ENCODE results near the gene CYBC1. TPM values are rescaled to one million over a fixed set of nuclear protein-coding genes. Genes with fewer than 3 reads are reported as not detected.

Gene CYBC1
- total and polyA plus RNA-seq, 9 of the 15 experiments (the other 6 are each of a cell fraction or from before 2014, with no cell fraction given): 1.3 to 71.8 (median 49.9) TPM

DNA sequence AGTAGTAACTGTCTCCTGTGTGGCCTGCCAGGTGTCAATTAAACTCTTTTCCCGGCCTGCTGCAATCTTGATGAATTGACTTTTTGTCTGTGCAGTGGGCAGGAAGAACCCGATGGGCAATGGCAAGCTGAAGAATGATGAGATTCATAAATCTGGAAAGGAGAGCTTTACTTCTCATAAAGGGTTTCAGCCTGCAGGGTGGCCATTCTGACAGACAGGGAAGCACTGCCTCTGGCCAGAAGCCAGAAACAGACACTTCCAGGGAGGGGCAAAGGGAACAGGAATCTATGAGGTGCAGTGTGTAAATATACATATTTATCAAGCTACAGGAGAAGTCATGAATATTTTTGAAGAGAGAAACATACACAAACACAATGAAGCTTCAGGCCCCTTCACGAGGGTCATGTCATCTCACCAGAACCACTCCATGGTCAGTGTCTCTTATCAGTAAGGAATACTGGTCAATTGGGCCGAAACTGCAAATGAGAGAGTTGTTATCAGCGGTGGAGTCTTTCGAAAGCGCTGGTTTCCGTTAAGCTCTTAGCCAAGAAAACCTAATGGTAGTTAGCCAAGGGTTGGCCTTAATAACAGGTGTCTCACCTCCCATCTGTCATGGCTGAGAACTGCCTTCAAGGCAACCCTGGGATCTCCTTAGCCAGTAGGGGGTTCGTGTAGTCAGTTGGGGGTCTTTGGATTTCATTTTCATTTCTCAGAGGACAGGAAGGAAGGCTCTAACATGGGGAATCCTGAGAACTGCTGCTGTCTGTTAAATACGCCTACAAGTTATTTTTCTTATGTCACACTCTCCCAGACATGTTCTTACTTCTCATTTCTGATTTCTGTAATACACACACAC lies 6.7 kb upstream of the CYBC1 start (continued):
- TF ChIP-seq, protein P1, sequence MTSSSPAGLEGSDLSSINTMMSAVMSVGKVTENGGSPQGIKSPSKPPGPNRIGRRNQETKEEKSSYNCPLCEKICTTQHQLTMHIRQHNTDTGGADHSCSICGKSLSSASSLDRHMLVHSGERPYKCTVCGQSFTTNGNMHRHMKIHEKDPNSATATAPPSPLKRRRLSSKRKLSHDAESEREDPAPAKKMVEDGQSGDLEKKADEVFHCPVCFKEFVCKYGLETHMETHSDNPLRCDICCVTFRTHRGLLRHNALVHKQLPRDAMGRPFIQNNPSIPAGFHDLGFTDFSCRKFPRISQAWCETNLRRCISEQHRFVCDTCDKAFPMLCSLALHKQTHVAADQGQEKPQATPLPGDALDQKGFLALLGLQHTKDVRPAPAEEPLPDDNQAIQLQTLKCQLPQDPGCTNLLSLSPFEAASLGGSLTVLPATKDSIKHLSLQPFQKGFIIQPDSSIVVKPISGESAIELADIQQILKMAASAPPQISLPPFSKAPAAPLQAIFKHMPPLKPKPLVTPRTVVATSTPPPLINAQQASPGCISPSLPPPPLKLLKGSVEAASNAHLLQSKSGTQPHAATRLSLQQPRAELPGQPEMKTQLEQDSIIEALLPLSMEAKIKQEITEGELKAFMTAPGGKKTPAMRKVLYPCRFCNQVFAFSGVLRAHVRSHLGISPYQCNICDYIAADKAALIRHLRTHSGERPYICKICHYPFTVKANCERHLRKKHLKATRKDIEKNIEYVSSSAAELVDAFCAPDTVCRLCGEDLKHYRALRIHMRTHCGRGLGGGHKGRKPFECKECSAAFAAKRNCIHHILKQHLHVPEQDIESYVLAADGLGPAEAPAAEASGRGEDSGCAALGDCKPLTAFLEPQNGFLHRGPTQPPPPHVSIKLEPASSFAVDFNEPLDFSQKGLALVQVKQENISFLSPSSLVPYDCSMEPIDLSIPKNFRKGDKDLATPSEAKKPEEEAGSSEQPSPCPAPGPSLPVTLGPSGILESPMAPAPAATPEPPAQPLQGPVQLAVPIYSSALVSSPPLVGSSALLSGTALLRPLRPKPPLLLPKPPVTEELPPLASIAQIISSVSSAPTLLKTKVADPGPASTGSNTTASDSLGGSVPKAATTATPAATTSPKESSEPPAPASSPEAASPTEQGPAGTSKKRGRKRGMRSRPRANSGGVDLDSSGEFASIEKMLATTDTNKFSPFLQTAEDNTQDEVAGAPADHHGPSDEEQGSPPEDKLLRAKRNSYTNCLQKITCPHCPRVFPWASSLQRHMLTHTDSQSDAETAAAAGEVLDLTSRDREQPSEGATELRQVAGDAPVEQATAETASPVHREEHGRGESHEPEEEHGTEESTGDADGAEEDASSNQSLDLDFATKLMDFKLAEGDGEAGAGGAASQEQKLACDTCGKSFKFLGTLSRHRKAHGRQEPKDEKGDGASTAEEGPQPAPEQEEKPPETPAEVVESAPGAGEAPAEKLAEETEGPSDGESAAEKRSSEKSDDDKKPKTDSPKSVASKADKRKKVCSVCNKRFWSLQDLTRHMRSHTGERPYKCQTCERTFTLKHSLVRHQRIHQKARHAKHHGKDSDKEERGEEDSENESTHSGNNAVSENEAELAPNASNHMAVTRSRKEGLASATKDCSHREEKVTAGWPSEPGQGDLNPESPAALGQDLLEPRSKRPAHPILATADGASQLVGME (CRISPR knock-in tag; IDR thresholded peaks at IDR 0.05): no peak
- TF ChIP-seq, protein P2, sequence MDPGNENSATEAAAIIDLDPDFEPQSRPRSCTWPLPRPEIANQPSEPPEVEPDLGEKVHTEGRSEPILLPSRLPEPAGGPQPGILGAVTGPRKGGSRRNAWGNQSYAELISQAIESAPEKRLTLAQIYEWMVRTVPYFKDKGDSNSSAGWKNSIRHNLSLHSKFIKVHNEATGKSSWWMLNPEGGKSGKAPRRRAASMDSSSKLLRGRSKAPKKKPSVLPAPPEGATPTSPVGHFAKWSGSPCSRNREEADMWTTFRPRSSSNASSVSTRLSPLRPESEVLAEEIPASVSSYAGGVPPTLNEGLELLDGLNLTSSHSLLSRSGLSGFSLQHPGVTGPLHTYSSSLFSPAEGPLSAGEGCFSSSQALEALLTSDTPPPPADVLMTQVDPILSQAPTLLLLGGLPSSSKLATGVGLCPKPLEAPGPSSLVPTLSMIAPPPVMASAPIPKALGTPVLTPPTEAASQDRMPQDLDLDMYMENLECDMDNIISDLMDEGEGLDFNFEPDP (CRISPR knock-in tag; IDR thresholded peaks at IDR 0.05): no peak
- TF ChIP-seq HCFC1 (IDR thresholded peaks at IDR 0.05; ENCODE audit: low read depth, low read length) (no peak), RFX1 (IDR thresholded peaks at IDR 0.05) (no peak), XRCC3 (IDR thresholded peaks at IDR 0.05) (no peak), ZNF324 (CRISPR knock-in tag; IDR thresholded peaks at IDR 0.05) (no peak), ARID2 (IDR thresholded peaks at IDR 0.05) (no peak), ZBTB1 (CRISPR knock-in tag; IDR thresholded peaks at IDR 0.05; ENCODE audit: borderline replicate concordance, low read depth) (no peak), TAF1 (IDR thresholded peaks at IDR 0.05; ENCODE audit: control insufficient read depth, extremely low read depth, insufficient read depth, low read length, severe bottlenecking) (no peak), TBL1XR1 (IDR thresholded peaks at IDR 0.05; ENCODE audit: low read length in 2 of 2) (peak in 1 of 2 experiments; percentile 45; a peak in 1 of 4 replicates)
- TF ChIP-seq, protein P3, sequence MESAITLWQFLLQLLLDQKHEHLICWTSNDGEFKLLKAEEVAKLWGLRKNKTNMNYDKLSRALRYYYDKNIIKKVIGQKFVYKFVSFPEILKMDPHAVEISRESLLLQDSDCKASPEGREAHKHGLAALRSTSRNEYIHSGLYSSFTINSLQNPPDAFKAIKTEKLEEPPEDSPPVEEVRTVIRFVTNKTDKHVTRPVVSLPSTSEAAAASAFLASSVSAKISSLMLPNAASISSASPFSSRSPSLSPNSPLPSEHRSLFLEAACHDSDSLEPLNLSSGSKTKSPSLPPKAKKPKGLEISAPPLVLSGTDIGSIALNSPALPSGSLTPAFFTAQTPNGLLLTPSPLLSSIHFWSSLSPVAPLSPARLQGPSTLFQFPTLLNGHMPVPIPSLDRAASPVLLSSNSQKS (CRISPR knock-in tag; IDR thresholded peaks at IDR 0.05): no peak
- TF ChIP-seq, protein P4, sequence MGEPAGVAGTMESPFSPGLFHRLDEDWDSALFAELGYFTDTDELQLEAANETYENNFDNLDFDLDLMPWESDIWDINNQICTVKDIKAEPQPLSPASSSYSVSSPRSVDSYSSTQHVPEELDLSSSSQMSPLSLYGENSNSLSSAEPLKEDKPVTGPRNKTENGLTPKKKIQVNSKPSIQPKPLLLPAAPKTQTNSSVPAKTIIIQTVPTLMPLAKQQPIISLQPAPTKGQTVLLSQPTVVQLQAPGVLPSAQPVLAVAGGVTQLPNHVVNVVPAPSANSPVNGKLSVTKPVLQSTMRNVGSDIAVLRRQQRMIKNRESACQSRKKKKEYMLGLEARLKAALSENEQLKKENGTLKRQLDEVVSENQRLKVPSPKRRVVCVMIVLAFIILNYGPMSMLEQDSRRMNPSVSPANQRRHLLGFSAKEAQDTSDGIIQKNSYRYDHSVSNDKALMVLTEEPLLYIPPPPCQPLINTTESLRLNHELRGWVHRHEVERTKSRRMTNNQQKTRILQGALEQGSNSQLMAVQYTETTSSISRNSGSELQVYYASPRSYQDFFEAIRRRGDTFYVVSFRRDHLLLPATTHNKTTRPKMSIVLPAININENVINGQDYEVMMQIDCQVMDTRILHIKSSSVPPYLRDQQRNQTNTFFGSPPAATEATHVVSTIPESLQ (CRISPR knock-in tag; IDR thresholded peaks at IDR 0.05): no peak
- TF ChIP-seq, protein P5, sequence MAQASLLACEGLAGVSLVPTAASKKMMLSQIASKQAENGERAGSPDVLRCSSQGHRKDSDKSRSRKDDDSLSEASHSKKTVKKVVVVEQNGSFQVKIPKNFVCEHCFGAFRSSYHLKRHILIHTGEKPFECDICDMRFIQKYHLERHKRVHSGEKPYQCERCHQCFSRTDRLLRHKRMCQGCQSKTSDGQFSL (CRISPR knock-in tag; IDR thresholded peaks at IDR 0.05): no peak
- TF ChIP-seq, protein P5 (tag; IDR thresholded peaks at IDR 0.05): no peak

Measured in K562 (cell line).